Measurements from ENCODE around the gene MRPS25. TPM values are rescaled to one million over a fixed set of nuclear protein-coding genes. Genes with fewer than 3 reads are reported as not detected.

MRPS25 gene
- total RNA-seq, 1 experiment from 2014 or later = 53.2 TPM

- H3T11ph ChIP-seq (ENCODE audit: low read length) = no peak overlapping the region
- Mint-ChIP-seq H3K27ac (no peak overlapping the region), H3K9me3 (no peaks in the 10 kb centered on the region), H3K27me3 (ENCODE audit: low read depth) (no peaks in the 10 kb centered on the region), H3K36me3 (ENCODE audit: insufficient read depth in 1 of 3, low read depth in 3 of 3) (peaks cover 19 to 64% (median 45%) of the 10 kb centered on the region in 3 experiments; a peak in 6 of 7 replicates), H3K4me3 (no peak overlapping the region), H3K4me1 (no peaks in the 10 kb centered on the region)
- H3K79me2 ChIP-seq (ENCODE audit: insufficient read depth, low read length) = no peaks in the 10 kb centered on the region
- no peak overlapping the region for H4K91ac ChIP-seq (ENCODE audit: insufficient read length, low read depth, low read length)
- no peak overlapping the region for H3K9ac ChIP-seq (ENCODE audit: extremely low read depth, insufficient read length, low read length)
- H3K79me1 ChIP-seq (ENCODE audit: insufficient read depth, low read depth, low read length, poor library complexity, severe bottlenecking) = no peaks in the 10 kb centered on the region
- H3K56ac ChIP-seq (ENCODE audit: insufficient read length, low read depth, low read length) = no peak overlapping the region
- no peak overlapping the region for H2BK20ac ChIP-seq (ENCODE audit: low read depth, low read length, poor library complexity, severe bottlenecking)
- H2BK120ac ChIP-seq (ENCODE audit: low read depth, low read length, poor library complexity, severe bottlenecking) = no peak overlapping the region
- DNase-seq = no peak
- H3K14ac ChIP-seq (ENCODE audit: insufficient read depth, low read length) = no peak overlapping the region
- H4K5ac ChIP-seq (ENCODE audit: insufficient read length, low read depth, low read length) = no peak overlapping the region
- no peak overlapping the region for H2AFZ ChIP-seq (ENCODE audit: low read length)
- H3K23ac ChIP-seq (ENCODE audit: insufficient read length, low read depth, low read length) = no peak overlapping the region
- no peak overlapping the region for H4K8ac ChIP-seq (replicated peaks; ENCODE audit: insufficient read length, low read depth, low read length)
- no peak overlapping the region for H3K18ac ChIP-seq (ENCODE audit: insufficient read length, low read depth, low read length)
- WGBS (ENCODE audit: extremely low coverage, insufficient read length, low lambda C conversion rate) = no CpG with 5 or more reads among the region's 5 CpGs
- H2BK15ac ChIP-seq (ENCODE audit: low read depth, low read length) = no peak overlapping the region
- H2BK5ac ChIP-seq (ENCODE audit: insufficient read length, low read length) = no peak overlapping the region
- H2BK12ac ChIP-seq (ENCODE audit: insufficient read length, low read depth, low read length) = no peak overlapping the region
- no peak overlapping the region for H3K27ac ChIP-seq (ENCODE audit: insufficient read length, low read depth, low read length)
- H3K4me1 ChIP-seq (ENCODE audit: insufficient read depth, low read length) = no peaks in the 10 kb centered on the region
- no peaks in the 10 kb centered on the region for H3K9me3 ChIP-seq (ENCODE audit: control insufficient read depth, low read depth, low read length)
- no peaks in the 10 kb centered on the region for H4K20me1 ChIP-seq (ENCODE audit: control insufficient read depth, insufficient read depth, insufficient read length)
- no peak overlapping the region for H3K4me2 ChIP-seq (ENCODE audit: insufficient read depth, insufficient read length, low read length)
- TF ChIP-seq, protein P1, sequence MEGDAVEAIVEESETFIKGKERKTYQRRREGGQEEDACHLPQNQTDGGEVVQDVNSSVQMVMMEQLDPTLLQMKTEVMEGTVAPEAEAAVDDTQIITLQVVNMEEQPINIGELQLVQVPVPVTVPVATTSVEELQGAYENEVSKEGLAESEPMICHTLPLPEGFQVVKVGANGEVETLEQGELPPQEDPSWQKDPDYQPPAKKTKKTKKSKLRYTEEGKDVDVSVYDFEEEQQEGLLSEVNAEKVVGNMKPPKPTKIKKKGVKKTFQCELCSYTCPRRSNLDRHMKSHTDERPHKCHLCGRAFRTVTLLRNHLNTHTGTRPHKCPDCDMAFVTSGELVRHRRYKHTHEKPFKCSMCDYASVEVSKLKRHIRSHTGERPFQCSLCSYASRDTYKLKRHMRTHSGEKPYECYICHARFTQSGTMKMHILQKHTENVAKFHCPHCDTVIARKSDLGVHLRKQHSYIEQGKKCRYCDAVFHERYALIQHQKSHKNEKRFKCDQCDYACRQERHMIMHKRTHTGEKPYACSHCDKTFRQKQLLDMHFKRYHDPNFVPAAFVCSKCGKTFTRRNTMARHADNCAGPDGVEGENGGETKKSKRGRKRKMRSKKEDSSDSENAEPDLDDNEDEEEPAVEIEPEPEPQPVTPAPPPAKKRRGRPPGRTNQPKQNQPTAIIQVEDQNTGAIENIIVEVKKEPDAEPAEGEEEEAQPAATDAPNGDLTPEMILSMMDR (conservative IDR thresholded peaks at IDR 0.05) = no peak
- no peaks in the 10 kb centered on the region for H3K27me3 ChIP-seq (ENCODE audit: insufficient read depth, low read length)
- no peaks in the 10 kb centered on the region for H3K23me2 ChIP-seq (ENCODE audit: insufficient read length, low read depth, low read length, poor library complexity, severe bottlenecking)
- no peak overlapping the region for H2AK5ac ChIP-seq (ENCODE audit: insufficient read length, low read length)
- H3K4ac ChIP-seq (ENCODE audit: low read depth, low read length) = no peak overlapping the region
These were observed 53.9 kb downstream of the MRPS25 start for GRCh38 chr3:15011174-15011573.

All from H9 (cell line).